ENCODE results near the gene MEF2A. TPM values are rescaled to one million over a fixed set of nuclear protein-coding genes. Genes with fewer than 3 reads are reported as not detected.

The MEF2A gene
- polyA plus RNA-seq, 3 donors, result 20.3 to 61.8 (median 33.5) TPM

GRCh38 chr15:99593070-99593469 is 27.3 kb downstream of the MEF2A start:
- Histone ChIP-seq H3K27ac (ENCODE audit: low read depth in 1 of 2, low read length in 2 of 2) (no peak overlapping the region), H3K9ac (ENCODE audit: insufficient read depth, low read length, poor library complexity, severe bottlenecking) (no peak overlapping the region), H3K79me2 (ENCODE audit: insufficient read depth, low read length) (peaks cover 99% of the 10 kb centered on the region), H2AFZ (ENCODE audit: insufficient read depth, low read depth, low read length, poor library complexity, severe bottlenecking) (no peak overlapping the region), H3K27me3 (ENCODE audit: control insufficient read depth in 2 of 2, insufficient read depth in 2 of 2, low read length in 2 of 2) (no peaks in the 10 kb centered on the region), H3K4me1 (ENCODE audit: control insufficient read depth in 1 of 2, insufficient read depth in 2 of 2, low read length in 2 of 2) (peaks cover 7 to 14% of the 10 kb centered on the region in 2 donors), H3K36me3 (replicated peaks in 1 of 2; ENCODE audit: control insufficient read depth in 1 of 2, insufficient read depth in 2 of 2, low read length in 2 of 2) (peaks cover 1 to 8% of the 10 kb centered on the region in 2 donors), H4K20me1 (ENCODE audit: insufficient read depth, low read length) (peaks cover 97% of the 10 kb centered on the region), H3K4me3 (replicated peaks in 1 of 3; ENCODE audit: low read depth in 2 of 3, low read length in 3 of 3) (no peak overlapping the region), H3K4me2 (replicated peaks; ENCODE audit: extremely low read depth, low read length, poor library complexity, severe bottlenecking) (no peak overlapping the region), H3K9me3 (replicated peaks in 1 of 2; ENCODE audit: control insufficient read depth in 1 of 2, insufficient read depth in 1 of 2, low read length in 2 of 2) (peaks cover 0 to 8% of the 10 kb centered on the region in 2 donors)
- Mint-ChIP-seq H3K4me3 (no peak overlapping the region), H3K36me3 (peaks cover 12 to 14% of the 10 kb centered on the region in 2 donors), H3K9me3 (peaks cover 5 to 21% (median 7%) of the 10 kb centered on the region in 7 donors), H3K4me1 (peaks cover 35% of the 10 kb centered on the region), H3K27me3 (ENCODE audit: low read depth in 3 of 3) (peaks cover 0 to 2% (median 0%) of the 10 kb centered on the region in 3 donors), H3K27ac (peak overlapping the region in 1 of 7 donors; percentile 23)
- DNase-seq, result peak in 1 of 3 donors; percentile 11
- TF ChIP-seq CTCF (IDR thresholded peaks at IDR 0.05), result no peak
- 61% methylated on average over 3 of the region's 6 CpGs for WGBS (ENCODE audit: insufficient coverage)
- intact Hi-C loops (cut with micrococcal nuclease), result no loop called here

DNA sequence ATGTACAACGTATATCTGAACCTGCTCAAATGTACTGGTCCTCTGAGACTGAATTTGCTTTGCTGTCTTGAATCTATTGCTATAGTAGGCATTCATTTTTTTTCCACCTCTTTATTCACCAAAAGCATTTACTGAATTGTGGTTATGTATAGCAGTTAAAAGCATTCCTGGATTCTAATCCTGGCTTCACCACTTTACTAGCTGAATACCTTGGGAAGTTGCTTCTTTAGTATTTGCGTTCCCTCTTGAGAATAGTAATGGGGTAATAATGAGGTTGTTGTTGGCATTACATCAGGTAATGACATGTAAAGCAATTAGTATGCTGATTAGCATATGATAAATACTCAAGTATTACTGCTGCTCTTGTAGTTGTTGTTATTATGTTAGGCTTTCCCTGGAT is 29.1 kb downstream of the MEF2A start:
- Histone ChIP-seq H3K36me3 (replicated peaks in 1 of 2; ENCODE audit: control insufficient read depth in 1 of 2, insufficient read depth in 2 of 2, low read length in 2 of 2) (peaks cover 5 to 26% of the 10 kb centered on the region in 2 donors), H3K27me3 (ENCODE audit: control insufficient read depth in 2 of 2, insufficient read depth in 2 of 2, low read length in 2 of 2) (no peaks in the 10 kb centered on the region), H4K20me1 (ENCODE audit: insufficient read depth, low read length) (peaks cover 97% of the 10 kb centered on the region), H3K9me3 (replicated peaks in 1 of 2; ENCODE audit: control insufficient read depth in 1 of 2, insufficient read depth in 1 of 2, low read length in 2 of 2) (peaks cover 0 to 8% of the 10 kb centered on the region in 2 donors), H3K4me2 (replicated peaks; ENCODE audit: extremely low read depth, low read length, poor library complexity, severe bottlenecking) (no peak overlapping the region), H3K4me1 (ENCODE audit: control insufficient read depth in 1 of 2, insufficient read depth in 2 of 2, low read length in 2 of 2) (peaks cover 7 to 14% of the 10 kb centered on the region in 2 donors), H3K9ac (ENCODE audit: insufficient read depth, low read length, poor library complexity, severe bottlenecking) (no peak overlapping the region), H3K27ac (ENCODE audit: low read depth in 1 of 2, low read length in 2 of 2) (no peak overlapping the region), H3K4me3 (replicated peaks in 1 of 3; ENCODE audit: low read depth in 2 of 3, low read length in 3 of 3) (no peak overlapping the region), H3K79me2 (ENCODE audit: insufficient read depth, low read length) (peaks cover 99% of the 10 kb centered on the region), H2AFZ (ENCODE audit: insufficient read depth, low read depth, low read length, poor library complexity, severe bottlenecking) (no peak overlapping the region)
- no peaks in the 10 kb centered on the region for H3K27me3 Mint-ChIP-seq (ENCODE audit: low read depth in 3 of 3)
- DNase-seq, result no peak
- H3K4me1 Mint-ChIP-seq, result peaks cover 28% of the 10 kb centered on the region
- no peak overlapping the region for H3K27ac Mint-ChIP-seq
- H3K36me3 Mint-ChIP-seq, result peaks cover 23 to 26% of the 10 kb centered on the region in 2 donors
- no CpG with 5 or more reads among the region's 2 CpGs for WGBS (ENCODE audit: insufficient coverage)
- TF ChIP-seq CTCF (IDR thresholded peaks at IDR 0.05), result no peak
- intact Hi-C loops (cut with micrococcal nuclease), result no loop called here
- H3K9me3 Mint-ChIP-seq, result peaks cover 5 to 21% (median 7%) of the 10 kb centered on the region in 7 donors
- H3K4me3 Mint-ChIP-seq, result no peak overlapping the region
